H9 (cell line): ENCODE results near the gene CRELD2. TPM values are rescaled to one million over a fixed set of nuclear protein-coding genes. Genes with fewer than 3 reads are reported as not detected.
A peak's percentile ranks its signal among the peaks of the same experiment; 100 is the strongest.

Experiments
- DNase-seq: peaks from one replicate; pipeline ENCODE4 v3.0.0-alpha.2; 2017
- H2AFZ ChIP-seq: one replicate; pipeline ENCODE4 v1.6.1; 2013; ENCODE audit warnings: mild to moderate bottlenecking, low read length, control low read depth, moderate library complexity
- H2AK5ac ChIP-seq: 2 replicates; pipeline ENCODE4 v1.6.1; 2013; ENCODE audit warnings: low read length, control low read depth, mixed read lengths; ENCODE audit not compliant: insufficient read length
- H2BK120ac ChIP-seq: one replicate; pipeline ENCODE4 v1.6.1; 2013; ENCODE audit warnings: low read depth, mild to moderate bottlenecking, low read length, control low read depth, inconsistent platforms; ENCODE audit not compliant: poor library complexity, severe bottlenecking
- H2BK12ac ChIP-seq: 2 replicates; pipeline ENCODE4 v1.6.1; 2013; ENCODE audit warnings: low read length, control low read depth, mixed read lengths, low read depth; ENCODE audit not compliant: insufficient read length
- H2BK15ac ChIP-seq: 2 replicates; pipeline ENCODE4 v1.6.1; 2013; ENCODE audit warnings: low read depth, low read length, control low read depth
- H2BK20ac ChIP-seq: one replicate; pipeline ENCODE4 v1.6.1; 2013; ENCODE audit warnings: low read depth, mild to moderate bottlenecking, low read length, control low read depth, inconsistent platforms; ENCODE audit not compliant: poor library complexity, severe bottlenecking
- H2BK5ac ChIP-seq: 2 replicates; pipeline ENCODE4 v1.6.1; 2013; ENCODE audit warnings: low read length, control low read depth, mixed read lengths; ENCODE audit not compliant: insufficient read length
- H3K14ac ChIP-seq: 2 replicates; pipeline ENCODE4 v1.6.1; 2013; ENCODE audit warnings: low read length, control low read depth; ENCODE audit not compliant: insufficient read depth
- H3K18ac ChIP-seq: 2 replicates; pipeline ENCODE4 v1.6.1; 2013; ENCODE audit warnings: low read depth, mild to moderate bottlenecking, mixed read lengths, low read length, control low read depth; ENCODE audit not compliant: insufficient read length
- H3K23ac ChIP-seq: 2 replicates; pipeline ENCODE4 v1.6.1; 2013; ENCODE audit warnings: low read length, control low read depth, mixed read lengths, low read depth; ENCODE audit not compliant: insufficient read length
- H3K23me2 ChIP-seq: 2 replicates; pipeline ENCODE4 v1.6.1; 2013; ENCODE audit warnings: low read depth, mild to moderate bottlenecking, mixed read lengths, low read length, control low read depth; ENCODE audit not compliant: insufficient read length, poor library complexity, severe bottlenecking
- H3K27ac ChIP-seq: 2 replicates; pipeline ENCODE4 v1.5.1; 2013; ENCODE audit warnings: low read length, control low read depth, mixed read lengths, low read depth; ENCODE audit not compliant: insufficient read length
- H3K27me3 ChIP-seq: 2 replicates; pipeline ENCODE4 v1.6.1; 2013; ENCODE audit warnings: low read length, control low read depth, inconsistent platforms; ENCODE audit not compliant: insufficient read depth
- H3K4ac ChIP-seq: 2 replicates; pipeline ENCODE4 v1.6.1; 2013; ENCODE audit warnings: low read depth, mild to moderate bottlenecking, control low read depth, inconsistent platforms, low read length, moderate library complexity
- H3K4me1 ChIP-seq: 2 replicates; pipeline ENCODE4 v1.6.1; 2013; ENCODE audit warnings: low read length, control low read depth, inconsistent platforms; ENCODE audit not compliant: insufficient read depth
- H3K4me2 ChIP-seq: 2 replicates; pipeline ENCODE4 v1.6.1; 2013; ENCODE audit warnings: low read length, control low read depth, mixed read lengths; ENCODE audit not compliant: insufficient read length, insufficient read depth
- H3K56ac ChIP-seq: 2 replicates; pipeline ENCODE4 v1.6.1; 2013; ENCODE audit warnings: low read depth, mild to moderate bottlenecking, mixed read lengths, low read length, control low read depth; ENCODE audit not compliant: insufficient read length
- H3K79me1 ChIP-seq: 2 replicates; pipeline ENCODE4 v1.6.1; 2013; ENCODE audit warnings: low read depth, mild to moderate bottlenecking, moderate library complexity, low read length, control low read depth, inconsistent platforms; ENCODE audit not compliant: insufficient read depth, poor library complexity, severe bottlenecking
- H3K79me2 ChIP-seq: 2 replicates; pipeline ENCODE4 v1.6.1; 2013; ENCODE audit warnings: low read length, control low read depth, inconsistent platforms; ENCODE audit not compliant: insufficient read depth
- H3K9ac ChIP-seq: 2 replicates; pipeline ENCODE4 v1.6.1; 2013; ENCODE audit warnings: low read length, control low read depth, mixed read lengths; ENCODE audit not compliant: insufficient read length; ENCODE audit errors: extremely low read depth
- H3K9me3 ChIP-seq: one replicate; pipeline ENCODE4 v1.6.1; 2013; ENCODE audit warnings: low read depth, low read length, inconsistent platforms; ENCODE audit not compliant: control insufficient read depth
- H3T11ph ChIP-seq: one replicate; pipeline ENCODE4 v1.6.1; 2013; ENCODE audit warnings: mild to moderate bottlenecking, low read length, control low read depth, inconsistent platforms
- H4K20me1 ChIP-seq: one replicate; pipeline ENCODE4 v1.6.1; 2013; ENCODE audit not compliant: control insufficient read depth, insufficient read length, insufficient read depth
- H4K5ac ChIP-seq: 2 replicates; pipeline ENCODE4 v1.6.1; 2013; ENCODE audit warnings: low read depth, mild to moderate bottlenecking, mixed read lengths, low read length, control low read depth; ENCODE audit not compliant: insufficient read length
- H4K8ac ChIP-seq: replicated peaks from 2 replicates; pipeline ENCODE4 v1.6.1; 2013; ENCODE audit warnings: low read length, control low read depth, mixed read lengths, low read depth; ENCODE audit not compliant: insufficient read length
- H4K91ac ChIP-seq: 2 replicates; pipeline ENCODE4 v1.6.1; 2013; ENCODE audit warnings: low read depth, mild to moderate bottlenecking, moderate library complexity, mixed read lengths, low read length, control low read depth; ENCODE audit not compliant: insufficient read length
- H3K27ac Mint-ChIP-seq, 3 experiments: 2 replicates in 2 of 3; 3 replicates in 1 of 3; pipeline ENCODE4 v1.8.0; 2020 to 2021; ENCODE audit warnings: mixed read lengths in 3 of 3, mild to moderate bottlenecking in 1 of 3, moderate library complexity in 1 of 3
- H3K27me3 Mint-ChIP-seq: 2 replicates; pipeline ENCODE4 v1.8.0; 2021; ENCODE audit warnings: low read depth, mild to moderate bottlenecking, moderate library complexity, mixed read lengths
- H3K36me3 Mint-ChIP-seq, 3 experiments: 2 replicates in 2 of 3; 3 replicates in 1 of 3; pipeline ENCODE4 v1.8.0; 2020 to 2021; ENCODE audit warnings: low read depth in 3 of 3, mixed read lengths in 3 of 3; ENCODE audit not compliant: insufficient read depth in 1 of 3
- H3K4me1 Mint-ChIP-seq, 2 experiments: 2 replicates each; pipeline ENCODE4 v1.8.0; 2020; ENCODE audit warnings: mixed read lengths in 2 of 2
- H3K4me3 Mint-ChIP-seq, 2 experiments: 2 replicates in 1 of 2; 3 replicates in 1 of 2; pipeline ENCODE4 v1.8.0; 2020 to 2021; ENCODE audit warnings: mild to moderate bottlenecking in 2 of 2, mixed read lengths in 2 of 2, moderate library complexity in 1 of 2
- H3K9me3 Mint-ChIP-seq, 2 experiments: 2 replicates in 1 of 2; 3 replicates in 1 of 2; pipeline ENCODE4 v1.8.0; 2020; ENCODE audit warnings: mild to moderate bottlenecking in 2 of 2, mixed read lengths in 2 of 2, moderate library complexity in 1 of 2
- WGBS: extraction: QIAGEN DNeasy Blood & Tissue Kit; methylation state at CpG from one replicate; pipeline ENCODE4 v1.1.7; 2013; ENCODE audit warnings: missing lambda C conversion rate, low lambda C conversion rate, mixed read lengths; ENCODE audit not compliant: insufficient read length; ENCODE audit errors: extremely low coverage; 5-methylcytosine and 5-hydroxymethylcytosine counted together
- total RNA-seq: library from RNA; stranded (reverse); gene quantifications from 2 replicates; pipeline ENCODE4 v1.2.1, GENCODE V29; 2021
- TF ChIP-seq, protein P1 (sequence below): fragments of 200-600 bp; sonication (generic); conservative IDR thresholded peaks from 3 replicates; pipeline ENCODE4 v1.8.0; 2021; ENCODE audit warnings: antibody characterized with exemption, mild to moderate bottlenecking

Gene CRELD2
- total RNA-seq, 1 experiment from 2014 or later: 34.7 TPM

- Histone ChIP-seq H3K9ac (no peak overlapping the region), H4K91ac (no peak overlapping the region), H3K23me2 (no peaks in the 10 kb centered on the region), H3K4me1 (no peaks in the 10 kb centered on the region), H3K18ac (no peak overlapping the region), H2BK12ac (no peak overlapping the region), H3K23ac (no peak overlapping the region), H4K5ac (no peak overlapping the region), H3T11ph (no peak overlapping the region), H2BK120ac (no peak overlapping the region), H2AK5ac (no peak overlapping the region), H4K8ac (no peak overlapping the region), H3K79me2 (peaks cover 10% of the 10 kb centered on the region; the same call in 1 of the 2 replicates), H3K4ac (no peak overlapping the region), H4K20me1 (no peaks in the 10 kb centered on the region), H2AFZ (no peak overlapping the region), H3K9me3 (peaks cover 4% of the 10 kb centered on the region), H3K79me1 (peaks cover 22% of the 10 kb centered on the region), H2BK15ac (no peak overlapping the region), H3K56ac (no peak overlapping the region), H3K14ac (no peak overlapping the region), H3K27ac (no peak overlapping the region), H3K4me2 (no peak overlapping the region), H3K27me3 (no peaks in the 10 kb centered on the region), H2BK5ac (no peak overlapping the region), H2BK20ac (no peak overlapping the region)
- Mint-ChIP-seq H3K27me3 (no peaks in the 10 kb centered on the region), H3K36me3 (peaks cover 45 to 60% (median 46%) of the 10 kb centered on the region in 3 experiments), H3K9me3 (peaks cover 30 to 34% of the 10 kb centered on the region in 2 experiments), H3K27ac (peak overlapping the region; percentile 12 to 81 (median 35); a peak in 4 of 7 replicates), H3K4me1 (no peaks in the 10 kb centered on the region), H3K4me3 (no peak overlapping the region)
- no peak for DNase-seq
- WGBS: no CpG with 5 or more reads among the region's 16 CpGs
- TF ChIP-seq, protein P1, sequence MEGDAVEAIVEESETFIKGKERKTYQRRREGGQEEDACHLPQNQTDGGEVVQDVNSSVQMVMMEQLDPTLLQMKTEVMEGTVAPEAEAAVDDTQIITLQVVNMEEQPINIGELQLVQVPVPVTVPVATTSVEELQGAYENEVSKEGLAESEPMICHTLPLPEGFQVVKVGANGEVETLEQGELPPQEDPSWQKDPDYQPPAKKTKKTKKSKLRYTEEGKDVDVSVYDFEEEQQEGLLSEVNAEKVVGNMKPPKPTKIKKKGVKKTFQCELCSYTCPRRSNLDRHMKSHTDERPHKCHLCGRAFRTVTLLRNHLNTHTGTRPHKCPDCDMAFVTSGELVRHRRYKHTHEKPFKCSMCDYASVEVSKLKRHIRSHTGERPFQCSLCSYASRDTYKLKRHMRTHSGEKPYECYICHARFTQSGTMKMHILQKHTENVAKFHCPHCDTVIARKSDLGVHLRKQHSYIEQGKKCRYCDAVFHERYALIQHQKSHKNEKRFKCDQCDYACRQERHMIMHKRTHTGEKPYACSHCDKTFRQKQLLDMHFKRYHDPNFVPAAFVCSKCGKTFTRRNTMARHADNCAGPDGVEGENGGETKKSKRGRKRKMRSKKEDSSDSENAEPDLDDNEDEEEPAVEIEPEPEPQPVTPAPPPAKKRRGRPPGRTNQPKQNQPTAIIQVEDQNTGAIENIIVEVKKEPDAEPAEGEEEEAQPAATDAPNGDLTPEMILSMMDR: no peak
These were observed 45.0 kb upstream of the CRELD2 start for GRCh38 chr22:49873228-49873940.
